Esophagus muscularis mucosa (tissue), 4 donors: Measurements from ENCODE around the gene ENPP3. TPM values are rescaled to one million over a fixed set of nuclear protein-coding genes. Genes with fewer than 3 reads are reported as not detected.

Experiments
- DNase-seq: peaks from one replicate; pipeline ENCODE4 v3.0.0-alpha.2; 2017; ENCODE audit errors: extremely low spot score
- H3K27ac ChIP-seq, 4 donors: fragments of 200-600 bp; sonication (generic); replicated peaks in 1 of 4; 1 replicate in 3 of 4; 2 replicates in 1 of 4; pipeline ENCODE4 v1.5.1; 2016 to 2019; ENCODE audit warnings: mild to moderate bottlenecking in 1 of 4
- H3K27me3 ChIP-seq, 4 donors: fragments of 200-600 bp; sonication (generic); one replicate each; pipeline versions ENCODE4 v1.5.1 to v1.6.0; 2016 to 2019
- H3K36me3 ChIP-seq, 4 donors: fragments of 200-600 bp; sonication (generic); one replicate each; pipeline ENCODE4 v1.5.1; 2016 to 2019
- H3K4me1 ChIP-seq, 4 donors: fragments of 200-600 bp; sonication (generic); one replicate each; pipeline ENCODE4 v1.5.1; 2016 to 2019
- H3K4me3 ChIP-seq, 4 donors: fragments of 200-600 bp; sonication (generic); 1 replicate in 2 of 4; 2 replicates in 2 of 4; pipeline ENCODE4 v1.5.1; 2016 to 2019; ENCODE audit warnings: mild to moderate bottlenecking in 4 of 4, moderate library complexity in 1 of 4
- H3K9me3 ChIP-seq, 4 donors: fragments of 200-600 bp; sonication (generic); 1 replicate in 3 of 4; 2 replicates in 1 of 4; pipeline ENCODE4 v1.5.1; 2016 to 2019
- EP300 ChIP-seq: sonication (generic); formaldehyde crosslinking; IDR thresholded peaks from one replicate; pipeline ENCODE4 v1.6.1; 2017; ENCODE audit warnings: antibody characterized with exemption
- POLR2A ChIP-seq: fragments of 450-650 bp; IDR thresholded peaks from one replicate; pipeline ENCODE4 v1.6.1; 2017; ENCODE audit warnings: antibody characterized with exemption, moderate library complexity, mild to moderate bottlenecking, low read depth
- POLR2AphosphoS5 ChIP-seq, 2 donors: sonication (generic); formaldehyde crosslinking; IDR thresholded peaks; one replicate each; pipeline ENCODE4 v1.6.1; 2017; ENCODE audit warnings: antibody characterized with exemption in 2 of 2
- WGBS: methylation state at CpG from one replicate; pipeline ENCODE4 v1.1.5; 2018; 5-methylcytosine and 5-hydroxymethylcytosine counted together
- intact Hi-C: fragments of 100-400 bp; cut with DNase I; formaldehyde crosslinking; loops from one replicate; pipeline ENCODE4 v1.15.1; 2023
- total RNA-seq, 4 donors: library from RNA; depleted of rRNA; stranded (reverse); fragments of >200 nt; gene quantifications; one replicate each; pipeline versions ENCODE4 v1.1.0 to v1.2.1, GENCODE V29; 2016
- TF ChIP-seq, protein P1 (sequence below), 3 experiments: fragments of 200-600 bp in 2 of 3; fragments of 450-650 bp in 1 of 3; sonication (generic) in 2 of 3; IDR thresholded peaks; one replicate each; pipeline ENCODE4 v1.5.1; 2017 to 2019; ENCODE audit warnings: antibody characterized with exemption in 3 of 3, mild to moderate bottlenecking in 2 of 3, moderate library complexity in 1 of 3

Gene ENPP3
- total RNA-seq, 4 donors from 2014 or later, result 0.42 to 0.78 (median 0.59) TPM

DNA sequence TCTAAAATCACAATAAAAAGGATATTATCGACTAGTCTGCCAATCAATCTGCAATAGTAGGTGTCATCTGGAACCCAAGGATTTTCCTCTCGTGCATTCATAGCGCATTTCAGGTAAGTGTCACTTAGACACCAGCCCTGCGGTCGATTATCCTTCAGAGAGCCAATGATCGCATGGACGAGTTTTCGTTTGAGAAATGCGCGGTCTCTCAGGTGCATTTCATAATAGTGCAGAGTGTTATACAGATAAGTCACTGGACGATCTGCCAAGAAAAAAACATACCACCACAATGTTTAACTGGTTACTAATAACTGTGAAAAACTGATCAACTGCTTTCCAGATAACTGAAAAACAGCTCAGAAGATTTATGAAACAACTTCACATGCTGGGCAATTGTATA, 43.0 kb upstream of the ENPP3 start:
- 94% methylated on average over 11 of the region's 11 CpGs for WGBS
- Histone ChIP-seq H3K9me3 (no peaks in the 10 kb centered on the region), H3K27ac (no peak overlapping the region), H3K36me3 (peaks cover 84 to 100% (median 93%) of the 10 kb centered on the region in 4 donors), H3K4me3 (no peak overlapping the region), H3K4me1 (no peaks in the 10 kb centered on the region), H3K27me3 (no peaks in the 10 kb centered on the region)
- no peak for DNase-seq
- intact Hi-C loops, result no loop called here
- TF ChIP-seq EP300, result no peak
- TF ChIP-seq, protein P1, sequence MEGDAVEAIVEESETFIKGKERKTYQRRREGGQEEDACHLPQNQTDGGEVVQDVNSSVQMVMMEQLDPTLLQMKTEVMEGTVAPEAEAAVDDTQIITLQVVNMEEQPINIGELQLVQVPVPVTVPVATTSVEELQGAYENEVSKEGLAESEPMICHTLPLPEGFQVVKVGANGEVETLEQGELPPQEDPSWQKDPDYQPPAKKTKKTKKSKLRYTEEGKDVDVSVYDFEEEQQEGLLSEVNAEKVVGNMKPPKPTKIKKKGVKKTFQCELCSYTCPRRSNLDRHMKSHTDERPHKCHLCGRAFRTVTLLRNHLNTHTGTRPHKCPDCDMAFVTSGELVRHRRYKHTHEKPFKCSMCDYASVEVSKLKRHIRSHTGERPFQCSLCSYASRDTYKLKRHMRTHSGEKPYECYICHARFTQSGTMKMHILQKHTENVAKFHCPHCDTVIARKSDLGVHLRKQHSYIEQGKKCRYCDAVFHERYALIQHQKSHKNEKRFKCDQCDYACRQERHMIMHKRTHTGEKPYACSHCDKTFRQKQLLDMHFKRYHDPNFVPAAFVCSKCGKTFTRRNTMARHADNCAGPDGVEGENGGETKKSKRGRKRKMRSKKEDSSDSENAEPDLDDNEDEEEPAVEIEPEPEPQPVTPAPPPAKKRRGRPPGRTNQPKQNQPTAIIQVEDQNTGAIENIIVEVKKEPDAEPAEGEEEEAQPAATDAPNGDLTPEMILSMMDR (IDR thresholded peaks at IDR 0.05), result no peak
- TF ChIP-seq POLR2AphosphoS5 (IDR thresholded peaks at IDR 0.05), result no peak
- TF ChIP-seq POLR2A, result no peak

DNA sequence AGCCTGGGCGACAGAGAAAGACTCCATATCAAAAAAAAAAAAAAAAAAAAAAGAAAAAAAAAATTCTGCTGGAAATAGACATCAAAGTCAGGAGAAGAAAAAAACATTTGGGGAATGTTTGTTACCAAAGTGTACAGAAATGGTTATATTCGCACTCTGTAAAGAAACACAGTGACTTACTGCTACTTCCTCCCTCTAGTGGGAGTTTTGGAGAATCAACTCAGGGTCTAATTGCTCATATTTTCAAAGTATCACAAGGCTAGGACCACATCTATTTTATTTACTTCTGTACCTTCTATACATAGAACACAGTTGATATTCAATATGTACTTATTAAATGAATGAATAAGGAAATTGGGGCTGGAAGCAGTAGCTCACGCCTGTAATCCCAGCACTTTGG, 39.7 kb upstream of the ENPP3 start:
- WGBS, result 94% methylated on average over 3 of the region's 3 CpGs
- Histone ChIP-seq H3K4me1 (no peaks in the 10 kb centered on the region), H3K4me3 (no peak overlapping the region), H3K36me3 (peaks cover 75 to 100% (median 90%) of the 10 kb centered on the region in 4 donors), H3K27ac (no peak overlapping the region), H3K9me3 (no peaks in the 10 kb centered on the region), H3K27me3 (no peaks in the 10 kb centered on the region)
- intact Hi-C loops, result no loop called here
- DNase-seq, result no peak
- TF ChIP-seq POLR2AphosphoS5 (IDR thresholded peaks at IDR 0.05) (no peak), EP300 (no peak), POLR2A (no peak)
- TF ChIP-seq, protein P1 (IDR thresholded peaks at IDR 0.05), result peak in 1 of 3 experiments; percentile 12

DNA sequence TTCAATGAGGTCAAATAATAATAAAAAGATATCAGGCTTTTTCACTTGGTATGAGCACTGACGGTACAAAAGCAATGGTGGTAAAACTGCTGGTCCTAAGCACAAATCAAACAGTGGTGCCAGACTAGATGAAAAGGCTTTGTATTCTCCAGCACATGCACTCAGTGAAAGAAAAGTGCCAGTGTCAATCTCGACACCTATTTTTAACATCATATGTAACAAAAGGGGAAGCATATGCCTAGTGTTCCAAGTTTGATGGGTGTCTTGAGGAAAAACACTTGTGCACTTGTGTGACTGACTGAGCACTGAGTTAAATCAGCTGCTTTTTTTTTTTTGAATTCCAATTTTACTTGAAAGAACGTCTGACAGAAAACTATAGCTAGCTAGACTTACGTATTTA, 36.4 kb upstream of the ENPP3 start:
- Histone ChIP-seq H3K27ac (no peak overlapping the region), H3K9me3 (no peaks in the 10 kb centered on the region), H3K4me1 (no peaks in the 10 kb centered on the region), H3K36me3 (peaks cover 71 to 100% (median 87%) of the 10 kb centered on the region in 4 donors), H3K4me3 (no peak overlapping the region), H3K27me3 (no peaks in the 10 kb centered on the region)
- TF ChIP-seq EP300 (no peak), POLR2AphosphoS5 (IDR thresholded peaks at IDR 0.05) (no peak), POLR2A (no peak)
- TF ChIP-seq, protein P1 (IDR thresholded peaks at IDR 0.05), result no peak
- DNase-seq, result no peak
- intact Hi-C loops, result no loop called here
- 72% methylated on average over 4 of the region's 4 CpGs for WGBS

DNA sequence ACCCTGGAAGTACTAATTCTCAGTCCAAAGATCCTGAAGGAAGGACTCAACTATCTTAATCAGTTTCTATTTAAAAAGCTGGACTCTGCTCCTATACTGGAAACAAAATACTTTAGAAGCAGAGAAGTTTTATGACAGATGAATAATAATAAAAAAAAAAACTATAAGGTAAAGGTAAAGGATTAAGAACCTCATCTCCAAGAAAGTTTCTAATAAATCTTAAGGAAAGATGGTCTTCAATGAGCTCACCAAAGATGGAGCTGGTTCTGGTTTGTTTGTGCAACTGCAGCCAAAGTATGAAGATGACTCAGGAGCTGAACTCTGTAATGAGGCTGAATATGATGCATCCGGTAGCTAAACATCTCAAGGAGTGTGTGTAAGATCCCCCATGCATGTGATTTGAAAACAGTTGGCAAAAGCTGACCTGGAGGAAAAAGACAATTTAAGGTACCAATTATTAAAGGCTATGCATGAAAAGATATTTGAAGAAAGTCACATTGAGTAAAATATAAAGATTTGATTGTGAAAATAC, 34.3 kb upstream of the ENPP3 start:
- no peaks in the 10 kb centered on the region for H3K27me3 ChIP-seq
- no peaks in the 10 kb centered on the region for H3K4me1 ChIP-seq
- no peaks in the 10 kb centered on the region for H3K9me3 ChIP-seq
- peaks cover 69 to 99% (median 85%) of the 10 kb centered on the region in 4 donors for H3K36me3 ChIP-seq
- H3K4me3 ChIP-seq, result no peak overlapping the region
- 68% methylated on average over 1 of the region's 1 CpG for WGBS
- no peak overlapping the region for H3K27ac ChIP-seq
- intact Hi-C loops, result no loop called here
- DNase-seq, result no peak
- TF ChIP-seq, protein P1 (IDR thresholded peaks at IDR 0.05), result no peak
- TF ChIP-seq POLR2AphosphoS5 (IDR thresholded peaks at IDR 0.05), result no peak
- TF ChIP-seq EP300, result no peak
- no peak for TF ChIP-seq POLR2A
